Smooth muscle cell (in vitro differentiated cells): Measurements from ENCODE around the gene ASIC1. TPM values are rescaled to one million over a fixed set of nuclear protein-coding genes. Genes with fewer than 3 reads are reported as not detected.

Experiments used
- DNase-seq: peaks from one replicate; lab custom pipeline; 2025; ENCODE audit not compliant: unreplicated experiment; lab: John Stamatoyannopoulos, UW
- H2AFZ ChIP-seq: fragments of 200-600 bp; sonication (generic); 2 replicates; pipeline ENCODE4 v1.6.0; 2016; ENCODE audit warnings: antibody characterized with exemption, low read depth, mild to moderate bottlenecking
- H3F3A ChIP-seq: fragments of 200-600 bp; sonication (generic); 2 replicates; pipeline ENCODE4 v1.6.0; 2017; ENCODE audit warnings: antibody characterized with exemption, low read depth
- H3K27ac ChIP-seq: fragments of 200-600 bp; sonication (generic); 2 replicates; pipeline ENCODE4 v1.5.1; 2016; ENCODE audit warnings: low read depth, mild to moderate bottlenecking
- H3K27me3 ChIP-seq: fragments of 200-600 bp; sonication (generic); 2 replicates; pipeline ENCODE4 v1.6.1; 2016; ENCODE audit warnings: low read depth, mild to moderate bottlenecking
- H3K36me3 ChIP-seq: fragments of 200-600 bp; sonication (generic); 2 replicates; pipeline ENCODE4 v1.5.1; 2016; ENCODE audit warnings: low read depth
- H3K4me1 ChIP-seq: fragments of 200-600 bp; sonication (generic); 2 replicates; pipeline ENCODE4 v1.5.1; 2016; ENCODE audit warnings: low read depth
- H3K4me2 ChIP-seq: fragments of 200-600 bp; sonication (generic); 2 replicates; pipeline ENCODE4 v1.6.0; 2016; ENCODE audit warnings: mild to moderate bottlenecking
- H3K4me3 ChIP-seq: fragments of 200-600 bp; sonication (generic); 2 replicates; pipeline ENCODE4 v1.5.1; 2016; ENCODE audit warnings: mild to moderate bottlenecking
- H3K79me2 ChIP-seq: fragments of 200-600 bp; sonication (generic); 2 replicates; pipeline ENCODE4 v1.6.0; 2016; ENCODE audit warnings: low read depth, mild to moderate bottlenecking
- H3K9ac ChIP-seq: fragments of 200-600 bp; sonication (generic); 2 replicates; pipeline ENCODE4 v1.6.0; 2016; ENCODE audit warnings: low read depth
- H3K9me3 ChIP-seq: fragments of 200-600 bp; sonication (generic); replicated peaks from 2 replicates; pipeline ENCODE4 v1.5.1; 2016; ENCODE audit warnings: low read depth
- H4K20me1 ChIP-seq: fragments of 200-600 bp; sonication (generic); 2 replicates; pipeline ENCODE4 v1.6.0; 2016; ENCODE audit warnings: low read depth
- CTCF ChIP-seq: fragments of 200-600 bp; sonication (generic); IDR thresholded peaks from 2 replicates; pipeline ENCODE4 v1.5.1; 2017; ENCODE audit warnings: borderline replicate concordance, mild to moderate bottlenecking, antibody characterized with exemption; ENCODE audit not compliant: insufficient read depth, poor library complexity, severe bottlenecking
- WGBS: methylation state at CpG from one replicate; pipeline ENCODE4 v1.1.7; 2016; ENCODE audit warnings: low lambda C conversion rate; 5-methylcytosine and 5-hydroxymethylcytosine counted together
- polyA plus RNA-seq: library from polyadenylated mRNA; unstranded; fragments of >200 nt; fragmentation: Nextera tagmentation; extraction: Ambion mirVana; gene quantifications from 2 replicates; pipeline ENCODE4 v1.2.1, GENCODE V29; 2016
- total RNA-seq: library from RNA; depleted of rRNA; stranded (reverse); fragments of >200 nt; gene quantifications from 2 replicates; pipeline ENCODE4 v1.2.3, GENCODE V29; 2014

Gene ASIC1
- total and polyA plus RNA-seq, 2 experiments from 2014 or later, result 0.45 to 1.5 TPM

- H3K9ac ChIP-seq, result no peak overlapping the region
- no peaks in the 10 kb centered on the region for H3F3A ChIP-seq
- no peak overlapping the region for H2AFZ ChIP-seq
- H3K9me3 ChIP-seq, result no peaks in the 10 kb centered on the region
- no peaks in the 10 kb centered on the region for H3K36me3 ChIP-seq
- no peaks in the 10 kb centered on the region for H3K27me3 ChIP-seq
- no peaks in the 10 kb centered on the region for H3K79me2 ChIP-seq
- TF ChIP-seq CTCF, result no peak
- DNase-seq, result no peak
- H3K4me3 ChIP-seq, result no peak overlapping the region
- no peaks in the 10 kb centered on the region for H4K20me1 ChIP-seq
- WGBS, result 88% methylated on average over 5 of the region's 5 CpGs
- peaks cover 5% of the 10 kb centered on the region for H3K4me1 ChIP-seq
- H3K27ac ChIP-seq, result no peak overlapping the region
- H3K4me2 ChIP-seq, result no peak overlapping the region
Measured at GRCh38 chr12:50041962-50042361, 15.4 kb upstream of the ASIC1 start.

- no peaks in the 10 kb centered on the region for H3K27me3 ChIP-seq
- no peak overlapping the region for H3K4me2 ChIP-seq
- H3K36me3 ChIP-seq, result no peaks in the 10 kb centered on the region
- H3F3A ChIP-seq, result no peaks in the 10 kb centered on the region
- H3K9ac ChIP-seq, result no peak overlapping the region
- no peak for DNase-seq
- H4K20me1 ChIP-seq, result no peaks in the 10 kb centered on the region
- H2AFZ ChIP-seq, result no peak overlapping the region
- no peak for TF ChIP-seq CTCF
- H3K27ac ChIP-seq, result no peak overlapping the region
- 71% methylated on average over 6 of the region's 6 CpGs for WGBS
- H3K4me3 ChIP-seq, result no peak overlapping the region
- H3K4me1 ChIP-seq, result peaks cover 5% of the 10 kb centered on the region
- H3K9me3 ChIP-seq, result no peaks in the 10 kb centered on the region
- H3K79me2 ChIP-seq, result no peaks in the 10 kb centered on the region
Measured at GRCh38 chr12:50042693-50043092, 14.7 kb upstream of the ASIC1 start.

- Histone ChIP-seq H2AFZ (no peak overlapping the region), H3K4me2 (no peak overlapping the region), H3K36me3 (no peaks in the 10 kb centered on the region), H3K79me2 (no peaks in the 10 kb centered on the region), H3K9me3 (no peaks in the 10 kb centered on the region), H3K4me3 (no peak overlapping the region), H4K20me1 (no peaks in the 10 kb centered on the region), H3K27me3 (no peaks in the 10 kb centered on the region), H3K4me1 (peaks cover 5% of the 10 kb centered on the region), H3K9ac (no peak overlapping the region), H3F3A (no peaks in the 10 kb centered on the region), H3K27ac (no peak overlapping the region)
- WGBS, result 90% methylated on average over 2 of the region's 2 CpGs
- no peak for DNase-seq
- TF ChIP-seq CTCF, result no peak
Measured at GRCh38 chr12:50043308-50043707, 14.1 kb upstream of the ASIC1 start.

GRCh38 chr12:50043854-50044253 is 13.5 kb upstream of the ASIC1 start:
- Histone ChIP-seq H3F3A (no peaks in the 10 kb centered on the region), H4K20me1 (no peaks in the 10 kb centered on the region), H3K9ac (no peak overlapping the region), H3K4me3 (no peak overlapping the region), H3K27ac (no peak overlapping the region), H3K79me2 (no peaks in the 10 kb centered on the region), H3K27me3 (no peaks in the 10 kb centered on the region), H3K9me3 (no peaks in the 10 kb centered on the region), H3K4me2 (no peak overlapping the region), H3K4me1 (peaks cover 5% of the 10 kb centered on the region), H2AFZ (no peak overlapping the region), H3K36me3 (no peaks in the 10 kb centered on the region)
- WGBS, result 65% methylated on average over 6 of the region's 6 CpGs
- TF ChIP-seq CTCF, result no peak
- DNase-seq, result no peak
